COLO668 (cell line): ENCODE data around the gene PTGFR.
A peak's percentile ranks its signal among the peaks of the same experiment; 100 is the strongest.

ENCODE experiments used
- DNase-seq: peaks from one replicate; lab custom pipeline; 2025; ENCODE audit not compliant: unreplicated experiment; lab: John Stamatoyannopoulos, UW

The PTGFR gene

GRCh38 chr1:78490861-78491450 lies at the start of gene PTGFR:
PTGFR (plus strand) TSS chr1:78490974; CDS start chr1:78492744, 1,770 bp downstream.
- DNase-seq = peak; percentile 92

- DNase-seq = no peak
Observed at GRCh38 chr1:78441921-78442320, 48.9 kb upstream of the PTGFR start.

- no peak for DNase-seq
Observed at GRCh38 chr1:78447086-78447485, 43.7 kb upstream of the PTGFR start.

- DNase-seq = no peak
Observed at GRCh38 chr1:78464449-78464891, 26.3 kb upstream of the PTGFR start.

- DNase-seq = no peak
Observed at GRCh38 chr1:78465143-78465542, 25.6 kb upstream of the PTGFR start.

- no peak for DNase-seq
Observed at GRCh38 chr1:78468521-78468920, 22.3 kb upstream of the PTGFR start.

- no peak for DNase-seq
Observed at GRCh38 chr1:78469576-78469975, 21.2 kb upstream of the PTGFR start.

- no peak for DNase-seq
Observed at GRCh38 chr1:78471890-78472620, 18.7 kb upstream of the PTGFR start.

GRCh38 chr1:78472851-78473496 lies 17.8 kb upstream of the PTGFR start:
- DNase-seq = no peak

GRCh38 chr1:78474092-78474491 lies 16.7 kb upstream of the PTGFR start:
- no peak for DNase-seq

GRCh38 chr1:78475888-78476610 lies 14.7 kb upstream of the PTGFR start:
- no peak for DNase-seq

GRCh38 chr1:78483903-78484302 lies 6.9 kb upstream of the PTGFR start:
- DNase-seq = no peak

GRCh38 chr1:78491451-78492071 lies 787 bp downstream of the PTGFR start:
- DNase-seq = peak; percentile 62

GRCh38 chr1:78492386-78492950 lies 1.7 kb downstream of the PTGFR start:
- no peak for DNase-seq

- DNase-seq = no peak
Observed at GRCh38 chr1:78493451-78493850, 2.7 kb downstream of the PTGFR start.

GRCh38 chr1:78497201-78497600 lies 6.4 kb downstream of the PTGFR start:
- no peak for DNase-seq

- no peak for DNase-seq
Observed at GRCh38 chr1:78500529-78500928, 9.8 kb downstream of the PTGFR start.

- DNase-seq = no peak
Observed at GRCh38 chr1:78501203-78501602, 10.4 kb downstream of the PTGFR start.

- no peak for DNase-seq
Observed at GRCh38 chr1:78511334-78511733, 20.6 kb downstream of the PTGFR start.

- DNase-seq = no peak
Observed at GRCh38 chr1:78516716-78517115, 25.9 kb downstream of the PTGFR start.

GRCh38 chr1:78519446-78519845 lies 28.7 kb downstream of the PTGFR start:
- no peak for DNase-seq
